ENCODE data around the gene PHF21A.
"Not testable (repeated sequence)": the region's sequence is repeated elsewhere in the genome, so short reads cannot be mapped to it uniquely, and the experiment has no call there.

PHF21A gene

DNA sequence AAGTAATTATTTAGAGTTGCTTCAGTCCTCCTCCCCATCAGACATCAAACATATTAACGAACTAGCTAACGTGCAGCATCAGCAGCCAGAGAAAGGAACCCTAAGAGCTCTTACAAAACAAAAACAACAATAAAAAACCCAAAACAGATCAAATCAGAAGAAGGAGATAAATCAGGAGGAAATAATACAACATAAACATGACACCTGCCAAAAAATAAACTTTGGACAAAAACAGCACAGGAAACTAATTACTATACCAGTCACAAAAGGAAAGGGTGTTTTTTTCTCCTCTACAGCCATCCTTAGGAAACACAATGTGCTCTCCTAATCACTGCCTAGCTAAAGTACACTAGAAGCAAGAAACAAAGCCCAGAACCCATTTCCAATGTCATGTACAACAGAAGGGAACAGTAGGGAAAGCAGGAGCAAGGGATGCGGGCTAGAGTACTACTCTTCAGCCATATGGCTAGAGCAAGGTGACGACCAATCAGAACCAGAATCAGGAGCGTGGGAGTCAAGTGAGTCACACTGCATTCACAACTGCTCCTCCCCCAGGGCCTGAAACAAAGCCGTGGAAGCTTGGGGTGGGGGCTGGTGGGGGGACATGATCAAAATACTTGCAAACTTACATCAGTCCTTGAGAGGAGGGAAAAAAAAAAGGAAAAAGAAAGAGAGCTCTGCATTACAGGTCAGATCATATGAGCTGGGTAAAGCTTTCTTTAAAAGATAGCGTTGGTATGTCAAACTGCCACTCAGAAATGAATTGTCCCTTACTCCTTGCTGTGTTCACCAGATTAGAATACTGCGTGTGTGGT is 138.4 kb downstream of the PHF21A start:
- no peak overlapping the region for H3K4me3 ChIP-seq (ENCODE audit: low read depth, low read length)
- TF ChIP-seq, protein P1, sequence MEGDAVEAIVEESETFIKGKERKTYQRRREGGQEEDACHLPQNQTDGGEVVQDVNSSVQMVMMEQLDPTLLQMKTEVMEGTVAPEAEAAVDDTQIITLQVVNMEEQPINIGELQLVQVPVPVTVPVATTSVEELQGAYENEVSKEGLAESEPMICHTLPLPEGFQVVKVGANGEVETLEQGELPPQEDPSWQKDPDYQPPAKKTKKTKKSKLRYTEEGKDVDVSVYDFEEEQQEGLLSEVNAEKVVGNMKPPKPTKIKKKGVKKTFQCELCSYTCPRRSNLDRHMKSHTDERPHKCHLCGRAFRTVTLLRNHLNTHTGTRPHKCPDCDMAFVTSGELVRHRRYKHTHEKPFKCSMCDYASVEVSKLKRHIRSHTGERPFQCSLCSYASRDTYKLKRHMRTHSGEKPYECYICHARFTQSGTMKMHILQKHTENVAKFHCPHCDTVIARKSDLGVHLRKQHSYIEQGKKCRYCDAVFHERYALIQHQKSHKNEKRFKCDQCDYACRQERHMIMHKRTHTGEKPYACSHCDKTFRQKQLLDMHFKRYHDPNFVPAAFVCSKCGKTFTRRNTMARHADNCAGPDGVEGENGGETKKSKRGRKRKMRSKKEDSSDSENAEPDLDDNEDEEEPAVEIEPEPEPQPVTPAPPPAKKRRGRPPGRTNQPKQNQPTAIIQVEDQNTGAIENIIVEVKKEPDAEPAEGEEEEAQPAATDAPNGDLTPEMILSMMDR (conservative IDR thresholded peaks at IDR 0.05; ENCODE audit: low read depth, low read length) = no peak
- peak; percentile 78 for DNase-seq (ENCODE audit: low read depth)

- DNase-seq (ENCODE audit: low read depth) = not testable (repeated sequence)
Measured at GRCh38 chr11:45981826-45982225, 139.4 kb downstream of the PHF21A start.

GRCh38 chr11:45974806-45975205 is 146.4 kb downstream of the PHF21A start:
- TF ChIP-seq, protein P1 (conservative IDR thresholded peaks at IDR 0.05; ENCODE audit: low read depth, low read length) = no peak
- DNase-seq (ENCODE audit: low read depth) = no peak
- H3K4me3 ChIP-seq (ENCODE audit: low read depth, low read length) = no peak overlapping the region

More at GRCh38 chr11:45981826-45982225, 139.4 kb downstream of the PHF21A start:
- H3K4me3 ChIP-seq (ENCODE audit: low read depth, low read length) = not testable (repeated sequence)

- DNase-seq (ENCODE audit: low read depth) = no peak
- TF ChIP-seq, protein P1 (conservative IDR thresholded peaks at IDR 0.05; ENCODE audit: low read depth, low read length) = no peak
- no peak overlapping the region for H3K4me3 ChIP-seq (ENCODE audit: low read depth, low read length)
Measured at GRCh38 chr11:45973601-45974000, 147.7 kb downstream of the PHF21A start.

GRCh38 chr11:45968901-45969300 is 152.4 kb downstream of the PHF21A start:
- DNase-seq (ENCODE audit: low read depth) = no peak
- TF ChIP-seq, protein P1 (conservative IDR thresholded peaks at IDR 0.05; ENCODE audit: low read depth, low read length) = no peak
- no peak overlapping the region for H3K4me3 ChIP-seq (ENCODE audit: low read depth, low read length)

GRCh38 chr11:45967506-45967905 is 153.7 kb downstream of the PHF21A start:
- H3K4me3 ChIP-seq (ENCODE audit: low read depth, low read length) = no peak overlapping the region
- TF ChIP-seq, protein P1 (conservative IDR thresholded peaks at IDR 0.05; ENCODE audit: low read depth, low read length) = no peak
- DNase-seq (ENCODE audit: low read depth) = no peak

GRCh38 chr11:45964911-45965389 is 156.3 kb downstream of the PHF21A start:
- no peak overlapping the region for H3K4me3 ChIP-seq (ENCODE audit: low read depth, low read length)
- TF ChIP-seq, protein P1 (conservative IDR thresholded peaks at IDR 0.05; ENCODE audit: low read depth, low read length) = peak; percentile 95
- peak; percentile 91 for DNase-seq (ENCODE audit: low read depth)

All from choroid plexus epithelial cell (primary cell).